Measurements from ENCODE around the gene CYTH1. TPM values are rescaled to one million over a fixed set of nuclear protein-coding genes. Genes with fewer than 3 reads are reported as not detected.

The CYTH1 gene
- polyA plus RNA-seq, 1 of the 3 experiments (the other 2 are of a cell fraction) = 23.8 TPM

- Histone ChIP-seq H3K4me2 (peak overlapping the region; percentile 40; the same call in 1 of the 2 replicates), H3K36me3 (replicated peaks in 1 of 2; ENCODE audit: control insufficient read depth in 1 of 2, insufficient read depth in 2 of 2, low read length in 1 of 2) (peaks cover 5 to 12% of the 10 kb centered on the region in 2 experiments), H3K9me2 (no peaks in the 10 kb centered on the region), H3K9ac (no peak overlapping the region), H3K79me2 (ENCODE audit: insufficient read depth) (no peaks in the 10 kb centered on the region), H3K4me1 (ENCODE audit: control insufficient read depth in 1 of 2, insufficient read depth in 2 of 2, low read depth in 1 of 2, low read length in 1 of 2) (peaks cover 20% of the 10 kb centered on the region in 2 experiments; a peak in 2 of 4 replicates), H2AFZ (ENCODE audit: low read depth) (no peak overlapping the region), H3F3A (replicated peaks; ENCODE audit: insufficient read depth) (peaks cover 28% of the 10 kb centered on the region), H3K4me3 (ENCODE audit: low read depth in 2 of 2, low read length in 1 of 2) (no peak overlapping the region; a peak in 1 of 4 replicates), H3K9me3 (no peaks in the 10 kb centered on the region), H3K27ac (ENCODE audit: low read depth in 2 of 2, low read length in 1 of 2) (peak overlapping the region; percentile 34 to 52), H3K27me3 (ENCODE audit: insufficient read depth) (no peaks in the 10 kb centered on the region), H4K20me1 (ENCODE audit: insufficient read depth) (no peaks in the 10 kb centered on the region)
- TF ChIP-seq TCF12 (IDR thresholded peaks at IDR 0.05) = peak; percentile 68
- 0 out of 2 replicates have a peak, but pooled peaks have one; percentile 13 for TF ChIP-seq TEAD4 (IDR thresholded peaks at IDR 0.05; ENCODE audit: borderline replicate concordance, insufficient read depth)
- TF ChIP-seq SIN3A (IDR thresholded peaks at IDR 0.05; ENCODE audit: borderline replicate concordance, low read depth, low read length) = 0 out of 2 replicates have a peak, but pooled peaks have one; percentile 7
- peak; percentile 63; the same call in 1 of the 2 replicates for TF ChIP-seq FOSL2 (IDR thresholded peaks at IDR 0.05; ENCODE audit: borderline replicate concordance, low read depth)
- TF ChIP-seq USF2 (IDR thresholded peaks at IDR 0.05; ENCODE audit: borderline replicate concordance, low read depth, low read length) = peak; percentile 29; the same call in 1 of the 2 replicates
- peak; percentile 73; the same call in 1 of the 2 replicates for TF ChIP-seq MAX (IDR thresholded peaks at IDR 0.05; ENCODE audit: low read depth)
- TF ChIP-seq PBX3 (IDR thresholded peaks at IDR 0.05) = peak; percentile 89
- TF ChIP-seq SMC3 (IDR thresholded peaks at IDR 0.05; ENCODE audit: low read depth, low read length) = no peak
- peak; percentile 93 for TF ChIP-seq MXI1 (IDR thresholded peaks at IDR 0.05; ENCODE audit: low read depth, low read length)
- peak; percentile 74 for TF ChIP-seq NFIC (IDR thresholded peaks at IDR 0.05; ENCODE audit: borderline replicate concordance)
- TF ChIP-seq POLR2AphosphoS5 (IDR thresholded peaks at IDR 0.05; ENCODE audit: low read depth, low read length) = no peak
- TF ChIP-seq ELF1 (IDR thresholded peaks at IDR 0.05) = no peak
- ChIA-PET CTCF (interaction anchor here (1.1 to 2.8 kb wide), 3 partner anchors 9 to 292 kb away, joined by 3 to 11 read pairs (median 11); no protein-coding TSS in a partner anchor), POLR2A (interaction anchor here (0.6 kb wide), 2 partner anchors 206 to 433 kb away, joined by 3 to 5 read pairs; no protein-coding TSS in a partner anchor)
- 52% methylated on average over 14 of the region's 14 CpGs for WGBS (ENCODE audit: low lambda C conversion rate)
- DNase-seq = peak; percentile 46
These were observed 7.6 kb upstream of the CYTH1 start for GRCh38 chr17:78789663-78790181.

DNA sequence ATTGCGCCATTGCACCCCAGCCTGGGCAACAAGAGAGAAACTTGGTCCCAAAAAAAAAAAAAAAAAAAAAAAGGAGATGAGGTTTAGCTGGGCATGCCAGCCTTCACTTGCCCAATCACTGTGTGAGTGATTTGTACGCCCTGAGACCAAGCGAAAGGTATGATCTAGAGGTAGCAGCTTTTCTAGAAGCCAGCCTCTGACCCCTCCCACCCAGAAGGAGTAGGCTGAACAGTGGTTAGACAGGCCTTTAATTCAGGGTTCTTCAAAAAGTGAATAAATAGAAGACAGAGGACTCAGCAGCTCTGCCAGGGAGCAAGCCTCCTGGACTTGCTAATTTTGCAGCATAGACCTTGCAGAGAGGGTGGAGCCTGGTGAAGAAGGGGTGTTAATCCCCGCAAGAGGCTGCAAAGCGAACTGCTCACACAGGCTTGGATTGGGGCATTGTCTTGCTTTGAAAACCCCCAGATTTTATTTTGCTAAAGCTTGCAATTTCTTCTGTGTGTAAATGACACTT is 7.1 kb upstream of the CYTH1 start:
- Histone ChIP-seq H3K4me3 (ENCODE audit: low read depth in 2 of 2, low read length in 1 of 2) (no peak overlapping the region; a peak in 1 of 4 replicates), H3K27ac (ENCODE audit: low read depth in 2 of 2, low read length in 1 of 2) (peak overlapping the region; percentile 34 to 52; a peak in 3 of 4 replicates), H3F3A (replicated peaks; ENCODE audit: insufficient read depth) (peaks cover 31% of the 10 kb centered on the region), H3K4me1 (ENCODE audit: control insufficient read depth in 1 of 2, insufficient read depth in 2 of 2, low read depth in 1 of 2, low read length in 1 of 2) (peaks cover 20% of the 10 kb centered on the region in 2 experiments; a peak in 2 of 4 replicates), H3K9ac (no peak overlapping the region), H3K4me2 (peak overlapping the region; percentile 40; the same call in 1 of the 2 replicates), H3K9me2 (no peaks in the 10 kb centered on the region), H2AFZ (ENCODE audit: low read depth) (no peak overlapping the region), H4K20me1 (ENCODE audit: insufficient read depth) (no peaks in the 10 kb centered on the region), H3K36me3 (replicated peaks in 1 of 2; ENCODE audit: control insufficient read depth in 1 of 2, insufficient read depth in 2 of 2, low read length in 1 of 2) (peaks cover 4 to 9% of the 10 kb centered on the region in 2 experiments), H3K9me3 (no peaks in the 10 kb centered on the region), H3K79me2 (ENCODE audit: insufficient read depth) (no peaks in the 10 kb centered on the region), H3K27me3 (ENCODE audit: insufficient read depth) (no peaks in the 10 kb centered on the region)
- 96% methylated on average over 5 of the region's 5 CpGs for WGBS (ENCODE audit: low lambda C conversion rate)
- ChIA-PET POLR2A (interaction anchor here (0.6 kb wide), 2 partner anchors 205 to 433 kb away, joined by 3 to 5 read pairs; no protein-coding TSS in a partner anchor), CTCF (interaction anchor here (2.4 to 2.8 kb wide), 2 partner anchors 10 to 292 kb away, joined by 11 read pairs; no protein-coding TSS in a partner anchor)
- DNase-seq = peak; percentile 29
- TF ChIP-seq SIN3A (IDR thresholded peaks at IDR 0.05; ENCODE audit: borderline replicate concordance, low read depth, low read length) (0 out of 2 replicates have a peak, but pooled peaks have one; percentile 10), RCOR1 (IDR thresholded peaks at IDR 0.05; ENCODE audit: low read length) (no peak), USF1 (IDR thresholded peaks at IDR 0.05; ENCODE audit: borderline replicate concordance, low read depth) (no peak)
